HFF-Myc (cell line): ENCODE data around the gene TNFAIP2.

Experiments used
- DNase-seq: peaks from one replicate; pipeline ENCODE4 v3.0.0-alpha.2; 2011; ENCODE audit warnings: low read depth; ENCODE audit errors: extremely low read depth
- H3K4me3 ChIP-seq: replicated peaks from 2 replicates; pipeline ENCODE4 v1.5.1; 2011; ENCODE audit warnings: low read depth, mild to moderate bottlenecking, control low read depth, low read length
- CTCF ChIP-seq: IDR thresholded peaks from 2 replicates; pipeline ENCODE4 v1.5.1; 2012; ENCODE audit warnings: mild to moderate bottlenecking, low read depth, low read length, control low read depth; ENCODE audit errors: missing control alignments

Gene TNFAIP2

DNA sequence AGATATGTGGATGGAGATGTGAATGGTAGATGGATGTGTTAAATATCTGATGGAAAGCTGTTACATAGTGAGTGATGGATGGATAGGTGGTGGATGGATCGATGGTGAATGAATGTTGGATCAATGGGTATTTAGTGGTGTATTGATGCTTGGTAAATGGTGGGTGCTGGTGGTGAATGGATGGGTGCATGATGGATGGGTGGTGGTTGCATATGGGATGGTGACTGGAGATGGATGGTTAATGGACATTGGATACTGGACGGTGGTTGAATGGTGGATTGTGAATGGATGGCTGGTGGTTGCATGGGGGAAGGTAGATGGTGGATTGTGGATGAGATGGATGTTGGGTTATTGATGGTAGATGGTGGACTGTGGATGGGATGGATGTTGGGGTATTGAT lies 41.3 kb upstream of the TNFAIP2 start:
- H3K4me3 ChIP-seq, result no peak overlapping the region
- DNase-seq, result no peak
- TF ChIP-seq CTCF, result no peak

GRCh38 chr14:103084021-103084919 lies 39.0 kb upstream of the TNFAIP2 start, which contains the start of gene LBHD2:
Gene LBHD2 (plus strand): TSS chr14:103084210. CDS start chr14:103086013, 1,803 bp downstream.
- no peak for TF ChIP-seq CTCF
- no peak within 1 kb of the TSS for H3K4me3 ChIP-seq
- DNase-seq, result no peak

DNA sequence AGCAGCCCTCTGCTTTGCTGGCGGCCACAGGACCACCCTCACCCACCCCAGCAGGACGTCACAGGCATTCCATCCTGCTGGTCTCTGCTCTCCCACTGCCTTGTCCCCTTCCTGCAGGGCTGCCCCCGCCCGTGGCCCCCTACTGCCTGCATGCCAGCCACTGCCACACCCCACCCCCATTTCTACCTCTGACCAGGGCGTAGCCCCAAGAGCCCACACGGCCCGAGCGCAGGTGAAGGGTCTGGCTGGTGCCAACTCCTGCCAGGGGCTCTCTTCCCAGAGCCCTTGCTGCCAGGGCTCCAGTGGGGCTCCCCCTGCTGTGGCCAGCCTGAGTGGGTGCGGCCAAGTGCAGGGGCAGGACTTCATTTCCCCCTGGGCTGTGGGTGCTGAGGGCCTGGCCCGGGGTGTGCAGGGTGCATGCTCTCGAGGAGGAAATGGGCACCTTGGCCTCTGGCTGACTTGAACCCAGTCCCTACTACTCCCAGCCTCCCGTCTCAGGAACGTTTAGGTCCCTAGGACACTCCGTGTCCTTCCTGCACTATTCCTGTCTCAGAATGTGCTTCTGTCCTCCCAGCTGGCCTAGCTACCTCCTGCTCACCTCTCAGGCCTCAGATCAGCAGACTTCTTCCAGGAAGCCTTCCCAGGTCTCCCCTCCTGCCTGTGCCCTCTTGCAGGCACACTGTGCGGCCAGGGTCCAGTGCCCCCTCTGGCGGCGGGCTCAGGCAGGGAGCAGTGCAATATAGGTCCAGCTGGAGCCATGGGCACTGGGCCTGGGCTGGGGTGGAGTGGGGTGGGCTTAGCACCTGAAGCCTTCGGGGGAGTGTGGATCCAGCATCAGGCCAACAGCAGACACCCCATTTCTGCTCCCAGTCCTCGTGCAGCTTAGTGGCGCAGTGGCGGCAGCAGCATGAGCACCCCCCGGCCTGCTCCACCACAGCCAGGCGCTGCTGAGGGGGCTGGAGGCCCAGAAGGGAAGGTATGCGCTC lies 37.9 kb upstream of the TNFAIP2 start:
- no peak for DNase-seq
- TF ChIP-seq CTCF, result peak; percentile 56
- no peak overlapping the region for H3K4me3 ChIP-seq

DNA sequence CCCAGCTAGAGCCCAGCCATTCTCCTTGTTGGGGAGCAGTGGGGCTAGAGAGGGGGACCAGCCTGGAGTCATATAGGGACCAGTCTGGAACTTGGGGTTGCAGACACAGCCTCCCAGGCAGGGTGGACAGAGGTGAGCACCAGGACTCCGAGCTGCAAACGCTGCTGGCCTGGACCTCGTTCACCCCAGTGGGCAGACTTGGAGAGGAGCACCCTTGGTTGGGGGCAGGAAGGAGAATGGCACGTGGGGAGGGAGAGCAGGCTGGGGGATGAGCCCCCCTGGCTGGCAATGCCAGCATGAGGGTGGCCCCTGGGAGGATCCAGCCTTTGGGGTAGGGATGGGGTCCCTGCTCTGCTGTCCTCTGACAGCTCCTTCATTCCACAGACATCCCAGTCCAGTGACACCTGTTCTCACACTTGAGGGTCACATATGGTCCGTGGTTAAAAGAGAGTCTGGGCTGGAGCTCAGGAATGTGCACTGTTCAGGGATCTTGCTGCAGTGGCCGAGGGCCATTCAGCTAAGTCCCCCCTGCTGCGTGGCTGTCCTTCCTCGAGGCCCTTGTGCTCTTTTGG lies 36.4 kb upstream of the TNFAIP2 start:
- DNase-seq, result no peak
- H3K4me3 ChIP-seq, result no peak overlapping the region
- TF ChIP-seq CTCF, result no peak

GRCh38 chr14:103087343-103087835 lies 35.9 kb upstream of the TNFAIP2 start:
- no peak for TF ChIP-seq CTCF
- H3K4me3 ChIP-seq, result no peak overlapping the region
- no peak for DNase-seq

DNA sequence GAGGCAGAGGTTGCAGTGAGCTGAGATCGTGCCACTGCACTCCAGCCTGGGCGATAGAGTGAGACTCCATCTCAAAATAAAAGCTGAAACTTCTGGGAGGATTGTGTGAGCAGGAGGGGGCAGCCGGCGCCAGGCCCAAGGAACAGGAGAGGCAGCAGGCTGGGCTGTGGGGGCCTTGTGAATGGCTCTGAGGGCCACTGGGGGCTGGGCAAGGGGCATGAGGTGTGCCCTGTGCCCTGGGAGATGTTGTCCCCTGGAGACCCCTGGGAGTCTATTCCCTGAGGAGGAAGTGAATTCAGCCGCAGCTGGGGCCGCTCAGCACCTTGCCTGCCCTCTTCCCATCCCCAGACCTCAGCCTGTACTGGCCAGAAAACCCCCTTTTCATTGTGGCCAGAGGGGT lies 34.3 kb upstream of the TNFAIP2 start:
- H3K4me3 ChIP-seq, result no peak overlapping the region
- no peak for DNase-seq
- no peak for TF ChIP-seq CTCF
